K562 (cell line): Measurements from ENCODE around the gene SLC10A4.

Experiments used
- CEBPZ ChIP-seq: fragments of 150-350 bp; IDR thresholded peaks from 2 replicates; pipeline ENCODE4 v1.6.1; 2014; ENCODE audit warnings: low read depth, mild to moderate bottlenecking, low read length, borderline replicate concordance
- REST ChIP-seq, 2 experiments: fragments of 450-650 bp; formaldehyde crosslinking in 1 of 2; IDR thresholded peaks; 2 replicates each; pipeline versions ENCODE4 v1.4.0 to v1.6.1; 2014 to 2020; ENCODE audit warnings: mild to moderate bottlenecking in 2 of 2, borderline replicate concordance in 1 of 2, low read depth in 1 of 2

- TF ChIP-seq REST (IDR thresholded peaks at IDR 0.05; ENCODE audit: borderline replicate concordance), result no peak
- TF ChIP-seq REST (CRISPR knock-in tag; IDR thresholded peaks at IDR 0.05; ENCODE audit: low read depth), result no peak
- no peak for TF ChIP-seq CEBPZ
These were observed 20.8 kb downstream of the SLC10A4 start for GRCh38 chr4:48504026-48504330.
